CD4-positive, alpha-beta T cell treated with Interleukin-2 at 100 ng/mL for 4 hours (primary cell): ENCODE data around the gene PURB.
"Not testable (repeated sequence)": the region's sequence is repeated elsewhere in the genome, so short reads cannot be mapped to it uniquely, and the experiment has no call there.

ENCODE experiments used
- DNase-seq: peaks from one replicate; pipeline ENCODE4 v3.0.0-alpha.2; 2020; ENCODE audit warnings: low spot score

The PURB gene

DNA sequence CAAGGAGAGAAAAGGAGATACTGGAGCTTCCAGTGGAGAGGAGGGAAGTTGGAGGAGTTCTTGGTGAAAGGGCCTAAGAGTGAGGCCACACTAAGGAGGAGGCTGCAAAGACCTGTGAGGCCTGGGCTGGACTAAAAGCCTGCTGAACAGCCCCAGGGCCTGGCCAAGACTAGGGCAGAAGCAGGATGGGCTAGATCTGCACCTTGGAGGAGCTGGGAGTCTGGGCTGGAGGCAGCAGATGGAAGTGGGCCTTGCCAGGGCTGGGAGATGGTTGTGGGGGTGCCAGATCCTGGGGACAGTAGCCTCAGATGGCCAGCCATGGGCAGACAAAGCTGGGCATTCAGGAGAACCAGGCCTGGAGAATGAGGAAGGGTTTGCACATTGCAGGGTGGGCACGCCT lies 6.5 kb upstream of the PURB start:
- DNase-seq: no peak

DNA sequence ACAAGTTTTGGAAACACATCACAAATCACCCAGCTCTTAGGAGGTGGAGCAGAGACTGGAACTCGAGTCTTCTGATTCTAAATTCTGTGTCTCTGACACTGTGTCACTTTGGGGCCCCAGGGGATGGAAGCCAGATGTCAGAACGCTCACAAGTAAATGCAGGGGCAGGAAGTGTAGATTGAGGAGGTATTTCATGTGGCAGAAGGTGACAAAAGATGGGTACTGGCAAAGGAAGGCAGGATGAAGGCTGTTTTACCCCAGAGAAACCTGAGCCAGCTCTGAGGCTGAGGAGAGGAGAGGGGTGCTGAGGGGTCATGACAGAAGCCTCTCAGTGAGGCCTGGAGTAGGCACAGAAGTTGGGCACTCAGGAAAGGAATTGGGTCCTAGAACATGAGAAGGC lies 6.0 kb upstream of the PURB start:
- peak; percentile 48 for DNase-seq

DNA sequence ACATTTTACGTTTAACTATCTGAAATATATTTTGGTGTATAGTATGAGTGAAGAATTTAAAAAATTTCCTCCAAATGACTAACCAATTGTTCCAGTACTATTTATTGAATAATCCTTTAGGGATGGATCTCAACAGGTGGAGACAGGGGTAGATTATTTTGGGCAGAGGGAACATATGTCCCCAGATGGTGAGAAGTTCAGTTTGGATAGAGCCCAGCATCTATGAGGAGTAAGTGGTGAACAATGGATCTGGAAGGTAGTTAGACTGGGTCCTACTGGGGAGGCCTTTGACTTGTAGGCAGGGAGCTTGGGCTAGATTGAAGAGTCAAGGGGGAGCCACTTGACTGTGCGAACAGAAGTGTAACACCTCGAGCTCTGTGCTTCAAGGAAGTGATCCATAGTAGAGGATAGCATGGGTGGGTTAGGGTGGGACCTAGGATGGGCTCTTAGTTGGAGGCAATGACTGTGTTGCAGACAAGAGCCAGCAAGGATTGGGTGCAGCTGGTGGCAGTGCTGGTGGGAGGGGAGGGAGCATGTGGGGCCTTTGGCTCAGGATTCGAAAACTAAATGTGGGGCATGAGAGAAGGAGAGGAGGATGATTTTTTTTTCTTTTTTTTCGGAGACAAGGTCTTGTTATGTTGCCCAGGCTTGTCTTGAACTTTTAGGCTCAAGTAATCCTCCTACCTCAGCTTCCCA lies 3.9 kb upstream of the PURB start:
- no peak for DNase-seq

DNA sequence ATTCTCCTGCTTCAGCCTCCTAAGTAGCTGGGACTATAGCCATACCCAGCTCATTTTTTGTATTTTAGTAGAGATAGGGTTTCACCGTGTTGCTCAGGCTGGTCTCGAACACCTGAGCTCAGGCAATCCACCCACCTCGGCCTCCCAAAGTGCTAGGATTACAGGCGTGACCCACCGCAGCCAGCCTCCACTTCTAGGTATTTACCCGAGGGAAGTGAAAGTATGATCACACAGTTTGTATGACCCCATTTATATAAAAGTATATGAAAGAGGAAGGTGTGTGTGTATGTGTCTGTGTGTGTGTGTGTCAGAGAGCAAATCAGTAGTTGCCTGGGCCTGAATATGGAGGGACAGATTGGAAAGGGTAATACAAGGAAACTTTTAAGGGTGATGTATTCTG lies 2.0 kb upstream of the PURB start:
- no peak for DNase-seq

DNA sequence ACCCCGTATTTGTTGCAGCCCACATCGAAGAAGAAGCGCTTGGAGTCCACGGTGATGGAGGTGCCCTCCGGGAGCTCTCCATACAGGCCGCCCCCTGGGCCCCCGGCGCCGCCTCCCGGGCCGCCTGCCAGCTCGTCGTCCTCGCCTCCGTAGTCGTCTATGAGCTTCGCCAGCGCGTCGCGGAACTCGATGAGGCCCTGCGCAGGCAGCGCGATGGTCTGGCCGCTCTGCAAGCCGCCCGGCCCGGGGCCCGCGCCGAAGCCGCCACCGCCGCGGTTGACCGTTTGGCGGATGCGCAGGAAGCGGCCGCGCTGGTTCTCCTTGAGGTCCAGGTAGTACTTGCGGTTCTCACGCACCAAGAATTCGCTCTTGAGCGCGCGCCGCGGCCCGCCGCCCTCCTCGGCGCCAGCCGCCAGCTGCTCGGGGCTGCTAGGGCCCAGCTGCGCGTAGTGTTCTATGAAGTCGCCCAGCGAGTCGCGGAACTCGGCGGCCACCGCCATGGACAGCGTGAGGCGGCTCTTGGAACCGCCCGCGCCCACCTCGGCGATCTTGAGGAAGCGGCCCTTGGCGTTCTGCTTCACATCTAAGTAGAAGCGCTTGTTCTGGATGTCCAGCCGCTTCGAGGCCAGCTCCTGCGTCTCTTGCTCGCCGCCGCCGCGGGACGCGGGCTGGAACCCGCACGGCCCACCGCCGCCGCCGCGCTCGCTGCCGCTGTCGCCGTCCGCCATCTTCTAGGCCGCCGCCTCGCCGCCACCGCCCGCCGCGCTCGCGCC lies 523 bp downstream of the PURB start:
- DNase-seq: peak; percentile 49

DNA sequence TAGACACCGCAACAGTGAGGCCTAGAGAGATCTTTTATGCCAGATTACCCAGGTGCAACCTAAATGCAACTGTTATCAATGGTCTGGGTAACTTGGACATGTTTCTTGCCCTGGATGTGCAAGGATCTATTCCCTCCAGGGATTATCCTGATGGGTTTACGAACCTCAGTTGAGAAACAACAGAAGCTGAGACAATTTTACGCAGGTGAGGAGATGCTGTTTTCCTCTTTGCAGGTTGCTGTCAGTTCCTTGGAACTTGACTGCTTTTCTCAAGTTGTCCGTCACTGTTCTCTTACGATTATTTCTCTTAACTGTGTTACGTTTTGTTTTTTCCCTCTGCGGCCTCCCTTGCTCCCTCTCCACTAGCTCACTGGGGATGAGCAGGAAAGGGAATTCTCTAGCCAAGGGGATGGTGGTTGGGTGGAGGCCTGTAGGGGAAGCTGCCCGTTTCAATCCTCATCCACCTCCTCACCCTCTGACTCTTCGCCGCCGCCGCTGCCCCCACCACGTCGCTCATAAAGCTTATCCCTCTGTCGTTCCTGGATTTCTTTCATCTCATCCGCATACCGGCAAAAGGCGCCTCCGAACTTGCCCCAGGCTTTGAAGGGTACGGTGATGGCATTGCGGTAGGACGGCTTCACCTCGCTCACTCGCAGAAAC lies 1.2 kb downstream of the PURB start:
- no peak for DNase-seq

DNA sequence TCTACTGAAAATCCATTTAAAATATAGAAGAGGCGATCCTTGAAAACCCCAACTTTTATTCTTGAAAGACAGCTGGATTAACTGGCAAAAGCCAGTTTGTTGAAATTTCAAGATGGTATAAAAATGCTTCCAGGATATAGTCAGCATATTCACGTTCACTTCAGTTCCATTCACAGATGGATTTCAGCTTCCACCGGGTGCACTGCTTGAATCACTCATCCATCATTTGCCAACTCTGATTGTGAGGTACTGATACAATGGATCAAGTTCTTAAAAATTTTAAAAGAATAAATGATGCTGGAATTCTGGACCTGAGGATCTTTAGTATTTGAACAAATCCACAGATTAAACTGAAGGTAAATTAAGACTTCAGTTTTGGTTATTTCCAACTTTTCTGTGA lies 2.4 kb downstream of the PURB start:
- no peak for DNase-seq

DNA sequence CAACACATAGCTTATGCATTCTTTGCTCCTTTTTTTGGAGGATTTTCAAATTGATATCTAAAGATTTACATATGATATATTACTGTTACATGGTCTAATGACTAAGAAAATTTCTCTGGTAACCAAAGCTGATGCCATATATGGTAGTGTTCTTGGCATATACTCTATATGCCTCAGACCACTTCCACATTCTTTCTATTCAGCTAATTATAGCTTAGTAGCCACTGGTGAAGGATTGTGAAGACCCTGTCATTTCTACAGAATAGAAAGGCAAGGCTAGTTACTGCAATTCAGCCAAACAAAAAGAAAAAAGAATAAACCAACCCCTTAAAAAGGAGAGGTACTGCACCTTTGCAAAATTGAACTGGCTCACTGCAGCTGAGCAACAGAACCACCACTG lies 3.7 kb downstream of the PURB start:
- DNase-seq: no peak

DNA sequence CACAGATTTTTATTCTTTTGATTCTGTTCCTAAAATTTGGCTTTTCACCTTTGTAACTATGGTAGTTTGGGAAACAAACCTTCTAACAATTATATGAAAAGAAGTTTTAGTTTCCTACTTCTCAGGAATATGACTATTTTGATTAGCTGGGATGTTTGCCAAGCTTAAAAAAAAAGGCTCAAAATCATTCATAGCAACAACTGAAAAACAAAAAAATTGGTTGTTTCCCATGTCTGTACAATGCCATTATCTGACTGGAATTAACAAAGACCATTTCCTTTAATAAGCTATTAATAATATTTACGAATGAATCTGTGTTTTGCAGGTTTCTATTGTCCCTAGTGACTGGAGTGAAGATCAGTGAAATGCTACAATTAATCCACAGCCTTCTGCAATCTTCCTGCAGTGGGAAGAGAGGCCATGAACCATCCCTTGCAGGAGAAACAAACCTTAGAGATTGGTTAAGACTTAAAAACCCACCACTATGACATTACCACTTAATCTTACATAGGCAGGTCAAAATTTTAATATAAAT lies 4.2 kb downstream of the PURB start:
- no peak for DNase-seq

DNA sequence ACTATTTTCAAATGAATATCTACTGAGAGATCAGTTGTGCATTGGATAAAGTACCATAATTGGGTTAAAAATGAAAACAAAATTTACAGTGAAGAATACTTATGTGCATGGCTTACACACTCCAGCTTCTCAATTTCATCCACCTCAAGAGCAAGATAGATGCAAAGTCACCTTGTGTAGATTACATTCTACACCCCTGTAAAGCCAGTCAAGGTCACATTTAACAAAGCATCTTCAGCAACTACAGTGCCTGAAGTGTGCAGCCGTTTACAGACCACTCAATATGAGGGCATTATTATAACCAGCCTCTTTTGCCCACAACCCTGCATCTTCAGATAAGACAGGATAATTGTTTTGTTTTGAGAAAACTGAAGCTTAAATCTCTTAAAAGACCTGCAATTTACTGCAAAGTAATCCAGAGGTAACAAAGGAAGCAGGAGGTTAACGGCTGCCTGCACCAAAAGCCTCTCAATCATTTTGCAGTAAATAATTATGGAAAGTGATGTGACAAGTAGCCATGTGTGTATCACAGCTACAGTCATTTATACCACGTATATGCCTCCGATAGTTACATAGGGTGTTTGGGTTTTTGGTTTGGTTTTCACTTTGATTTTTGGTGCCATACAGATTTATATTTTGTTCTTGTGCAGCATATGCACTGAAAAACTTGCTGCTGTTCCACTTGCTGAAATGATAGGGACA lies 4.9 kb downstream of the PURB start:
- DNase-seq: no peak

DNA sequence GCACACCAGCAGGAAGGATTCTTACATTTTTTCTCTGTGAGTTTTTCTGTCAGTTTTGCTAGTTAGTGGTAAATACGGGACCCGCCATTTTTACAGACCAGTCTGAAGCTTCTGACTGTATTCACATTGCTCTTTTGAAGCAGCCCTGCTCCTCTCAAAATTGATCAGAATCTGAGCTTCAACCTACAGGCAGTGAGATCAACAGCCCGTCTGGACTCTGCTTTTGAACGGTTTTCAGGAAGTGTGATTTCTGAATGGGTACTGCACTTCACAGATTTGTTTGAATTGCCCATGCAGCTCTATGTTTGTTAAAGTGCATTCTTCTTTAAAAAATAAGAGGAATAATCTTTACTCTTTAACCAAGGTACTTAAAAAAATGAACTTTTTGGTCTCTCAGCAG lies 8.9 kb downstream of the PURB start:
- no peak for DNase-seq

DNA sequence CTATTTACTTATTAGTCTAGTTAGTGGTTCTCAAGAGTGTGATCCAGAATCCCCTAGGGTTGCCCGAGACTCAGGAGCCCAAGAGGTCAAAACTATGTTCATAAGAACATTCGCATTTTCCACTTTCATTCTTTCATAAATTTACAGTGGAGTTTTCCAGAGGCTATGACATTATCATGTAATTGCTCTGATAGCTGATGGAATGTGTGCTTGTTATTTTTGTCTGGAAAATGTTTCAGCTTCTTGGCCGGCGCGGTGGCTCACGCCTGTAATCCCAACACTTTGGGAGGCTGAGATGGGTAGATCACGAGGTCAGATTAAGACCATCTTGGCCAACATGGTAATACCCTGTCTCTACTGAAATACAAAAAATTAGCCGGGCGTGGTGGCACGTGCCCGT lies 10.1 kb downstream of the PURB start:
- no peak for DNase-seq

DNA sequence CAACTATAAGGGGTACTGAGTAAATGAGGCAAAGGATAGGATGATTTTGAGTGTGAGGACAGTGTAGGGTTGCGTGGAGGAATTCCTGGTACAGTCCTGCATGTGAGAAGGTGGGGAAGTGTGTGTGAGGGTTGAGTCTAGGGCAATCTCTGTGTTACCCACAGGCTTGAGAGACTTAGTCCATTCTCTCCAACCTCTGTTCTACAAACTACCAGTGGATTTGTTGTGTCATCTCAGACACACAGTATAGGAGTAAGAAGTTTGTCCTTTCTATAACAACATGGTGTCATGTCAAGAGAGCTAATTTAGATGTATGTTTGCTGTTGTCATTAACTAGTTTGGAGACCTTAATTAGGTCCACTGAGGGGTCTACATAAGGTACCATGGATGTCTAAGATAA lies 12.5 kb downstream of the PURB start:
- DNase-seq: no peak

DNA sequence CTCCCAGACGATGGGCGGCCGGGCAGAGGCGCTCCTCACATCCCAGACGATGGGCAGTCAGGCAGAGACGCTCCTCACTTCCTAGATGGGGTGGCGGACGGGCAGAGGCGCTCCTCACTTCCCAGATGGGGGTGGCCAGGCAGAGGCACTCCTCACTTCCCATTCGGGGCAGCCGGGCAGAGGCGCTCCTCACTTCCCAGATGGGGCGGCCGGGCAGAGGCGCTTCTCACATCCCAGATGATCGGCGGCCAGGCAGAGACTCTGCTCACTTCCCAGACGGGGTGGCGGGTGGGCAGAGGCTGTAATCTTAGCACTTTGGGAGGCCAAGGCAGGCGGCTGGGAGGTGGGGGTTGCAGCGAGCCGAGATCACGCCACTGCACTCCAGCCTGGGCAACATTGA lies 13.4 kb downstream of the PURB start:
- not testable (repeated sequence) for DNase-seq

DNA sequence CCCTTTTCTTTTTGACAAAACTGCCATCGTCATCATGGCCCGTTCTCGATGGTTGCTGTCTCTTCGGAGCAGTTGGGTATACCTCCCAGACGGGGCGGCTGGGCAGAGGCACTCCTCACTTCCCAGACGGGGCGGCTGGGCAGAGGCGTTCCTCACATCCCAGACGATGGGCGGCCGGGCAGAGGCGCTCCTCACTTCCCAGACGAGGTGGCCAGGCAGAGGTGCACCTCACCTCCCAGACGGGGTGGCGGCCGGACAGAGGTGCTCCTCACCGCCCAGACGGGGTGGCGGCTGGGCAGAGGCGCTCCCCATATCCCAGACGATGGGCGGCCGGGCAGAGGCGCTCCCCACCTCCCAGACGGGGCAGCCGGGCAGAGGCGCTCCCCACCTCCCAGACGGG lies 14.6 kb downstream of the PURB start:
- DNase-seq: not testable (repeated sequence)

DNA sequence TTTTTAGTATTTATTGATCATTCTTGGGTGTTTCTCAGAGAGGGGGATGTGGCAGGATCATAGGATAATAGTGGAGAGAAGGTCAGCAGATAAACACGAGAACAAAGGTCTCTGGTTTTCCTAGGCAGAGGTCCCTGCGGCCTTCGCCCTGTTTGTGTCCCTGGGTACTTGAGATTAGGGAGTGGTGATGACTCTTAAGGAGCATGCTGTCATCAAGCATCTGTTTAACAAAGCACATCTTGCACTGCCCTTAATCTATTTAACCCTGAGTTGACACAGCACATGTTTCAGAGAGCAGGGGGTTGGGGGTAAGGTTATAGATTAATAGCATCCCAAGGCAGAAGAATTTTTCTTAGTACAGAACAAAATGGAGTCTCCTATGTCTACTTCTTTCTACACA lies 15.0 kb downstream of the PURB start:
- not testable (repeated sequence) for DNase-seq

DNA sequence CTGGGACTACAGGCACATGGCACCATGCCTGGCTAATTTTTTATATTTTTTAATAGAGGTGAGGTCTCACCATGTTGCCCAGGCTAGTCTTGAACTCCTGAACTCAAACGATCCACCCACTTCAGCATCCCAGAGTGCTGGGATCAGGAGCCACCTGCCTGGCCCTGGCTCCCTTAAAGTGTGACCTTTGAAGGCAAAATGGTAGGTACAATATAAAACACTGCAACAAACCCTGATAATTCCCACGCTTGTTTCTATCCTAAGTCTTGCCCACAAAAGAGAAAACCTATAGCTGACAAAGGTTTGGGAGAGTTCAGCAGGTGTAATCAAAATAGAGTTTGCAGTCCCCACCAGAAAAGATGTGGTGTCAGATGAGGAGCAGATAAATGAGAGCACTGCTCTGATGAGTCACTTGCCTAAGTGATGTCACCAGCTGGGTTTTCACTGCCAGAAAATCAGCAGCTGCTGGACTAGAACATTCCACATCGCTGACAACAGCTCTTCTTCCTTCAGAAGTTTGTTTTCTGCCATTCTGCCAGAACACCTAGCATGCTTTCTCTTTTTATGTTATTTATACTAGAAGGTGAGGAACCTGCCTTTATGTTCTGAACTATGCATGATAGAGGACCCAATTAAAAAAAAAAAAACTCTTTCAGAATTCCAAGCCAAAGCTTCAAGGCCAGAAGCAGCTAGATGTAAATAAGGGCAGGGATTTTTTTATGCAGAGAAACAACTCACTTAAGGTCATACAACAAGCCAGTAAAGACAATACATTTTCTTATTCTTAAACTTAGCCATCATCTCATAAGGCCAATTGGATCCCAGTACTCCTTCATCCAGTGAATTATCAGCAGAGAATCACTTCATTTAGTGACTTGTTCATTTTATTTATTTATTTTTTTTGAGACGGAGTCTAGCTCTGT lies 18.0 kb downstream of the PURB start:
- DNase-seq: no peak

DNA sequence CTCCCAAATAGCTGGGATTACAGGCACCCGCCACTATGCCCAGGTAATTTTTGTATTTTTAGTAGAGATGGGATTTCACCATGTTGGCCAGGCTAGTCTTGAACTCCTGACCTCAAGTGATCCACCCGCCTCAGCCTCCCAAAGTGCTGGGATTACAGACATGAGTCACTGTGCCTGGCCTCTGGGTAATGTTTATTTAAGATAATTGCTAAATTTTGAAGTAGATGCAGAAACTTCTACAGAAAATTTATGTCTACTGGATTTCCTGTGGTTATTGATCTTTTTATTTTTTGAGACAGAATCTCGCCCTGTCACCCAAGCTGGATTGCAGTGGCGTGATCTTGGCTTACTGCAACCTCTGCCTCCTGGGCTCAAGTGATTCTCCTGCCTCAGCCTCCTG lies 23.4 kb downstream of the PURB start:
- DNase-seq: not testable (repeated sequence)

DNA sequence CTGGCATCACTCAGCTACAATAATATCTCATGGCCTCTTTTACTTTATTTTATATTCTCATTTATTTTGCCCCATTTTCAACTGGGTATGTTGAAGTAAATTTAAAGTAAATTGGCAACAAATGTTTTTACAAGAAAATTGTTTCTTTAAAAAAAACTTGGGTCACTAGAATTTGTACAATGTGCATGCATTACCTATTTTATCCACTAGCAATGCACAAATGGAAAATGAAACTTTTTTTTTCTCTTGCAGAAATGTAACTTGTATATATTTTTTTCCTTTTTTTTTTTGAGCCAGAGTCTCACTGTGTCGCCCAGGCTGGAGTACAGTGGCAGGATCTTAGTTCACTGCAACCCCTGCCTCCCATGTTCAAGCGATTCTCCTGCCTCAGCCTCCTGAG lies 27.2 kb downstream of the PURB start:
- DNase-seq: no peak

DNA sequence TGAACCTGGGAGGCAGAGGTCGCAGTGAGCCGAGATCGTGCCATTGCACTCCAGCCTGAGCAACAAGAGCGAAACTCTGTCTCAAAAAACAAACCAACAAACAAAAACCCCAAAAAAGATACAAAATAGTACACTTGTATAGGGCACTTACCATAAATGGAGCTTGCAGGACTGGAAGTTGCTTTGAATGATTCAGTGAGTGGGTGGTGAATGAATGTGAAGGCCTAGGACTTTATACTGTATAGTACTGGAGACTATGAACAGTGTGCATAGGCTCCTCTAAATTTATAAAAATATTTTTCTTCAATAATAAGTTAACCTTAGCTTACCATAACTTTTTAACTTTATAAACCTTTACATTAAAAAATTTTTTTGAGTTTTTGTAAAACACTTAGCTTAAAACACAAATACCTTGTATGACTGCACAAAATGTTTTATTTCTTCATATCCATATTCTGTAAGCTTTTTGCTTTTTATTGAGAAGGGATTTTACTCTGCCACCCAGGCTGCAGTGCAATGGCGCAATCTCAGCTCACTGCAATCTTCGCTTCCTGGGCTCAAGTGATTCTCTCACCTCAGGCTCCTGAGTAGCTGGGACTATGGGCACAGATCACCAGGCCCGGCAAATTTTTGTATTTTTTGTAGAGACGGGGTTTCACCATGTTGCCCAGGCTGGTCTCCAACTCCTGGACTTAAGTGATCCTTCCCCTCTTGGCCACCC lies 30.5 kb downstream of the PURB start:
- no peak for DNase-seq

DNA sequence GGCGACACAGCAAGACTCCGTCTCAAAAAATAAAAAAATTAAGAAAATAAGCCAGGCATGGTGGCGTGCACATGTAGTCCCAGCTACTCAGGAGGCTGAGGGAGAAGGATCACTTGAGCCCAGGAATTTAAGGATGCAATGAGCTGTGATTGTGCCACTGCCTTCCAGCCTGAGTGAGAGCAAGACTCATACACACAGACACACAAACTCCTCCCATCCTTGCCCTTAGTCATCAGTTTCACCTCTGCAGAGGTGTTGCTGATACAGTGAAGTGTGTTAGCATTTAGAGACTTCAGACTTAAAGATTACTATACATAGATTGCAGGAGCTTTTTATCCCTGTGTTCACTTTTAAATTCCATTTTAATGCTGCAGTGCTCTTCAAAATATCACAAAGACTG lies 31.9 kb downstream of the PURB start:
- no peak for DNase-seq
